GM19240 (cell line): ENCODE results near the gene FOXP4.

Experiments used
- DNase-seq: peaks from one replicate; pipeline ENCODE4 v3.0.0; 2011; ENCODE audit warnings: low spot score; ENCODE audit not compliant: insufficient read length

FOXP4 gene

DNA sequence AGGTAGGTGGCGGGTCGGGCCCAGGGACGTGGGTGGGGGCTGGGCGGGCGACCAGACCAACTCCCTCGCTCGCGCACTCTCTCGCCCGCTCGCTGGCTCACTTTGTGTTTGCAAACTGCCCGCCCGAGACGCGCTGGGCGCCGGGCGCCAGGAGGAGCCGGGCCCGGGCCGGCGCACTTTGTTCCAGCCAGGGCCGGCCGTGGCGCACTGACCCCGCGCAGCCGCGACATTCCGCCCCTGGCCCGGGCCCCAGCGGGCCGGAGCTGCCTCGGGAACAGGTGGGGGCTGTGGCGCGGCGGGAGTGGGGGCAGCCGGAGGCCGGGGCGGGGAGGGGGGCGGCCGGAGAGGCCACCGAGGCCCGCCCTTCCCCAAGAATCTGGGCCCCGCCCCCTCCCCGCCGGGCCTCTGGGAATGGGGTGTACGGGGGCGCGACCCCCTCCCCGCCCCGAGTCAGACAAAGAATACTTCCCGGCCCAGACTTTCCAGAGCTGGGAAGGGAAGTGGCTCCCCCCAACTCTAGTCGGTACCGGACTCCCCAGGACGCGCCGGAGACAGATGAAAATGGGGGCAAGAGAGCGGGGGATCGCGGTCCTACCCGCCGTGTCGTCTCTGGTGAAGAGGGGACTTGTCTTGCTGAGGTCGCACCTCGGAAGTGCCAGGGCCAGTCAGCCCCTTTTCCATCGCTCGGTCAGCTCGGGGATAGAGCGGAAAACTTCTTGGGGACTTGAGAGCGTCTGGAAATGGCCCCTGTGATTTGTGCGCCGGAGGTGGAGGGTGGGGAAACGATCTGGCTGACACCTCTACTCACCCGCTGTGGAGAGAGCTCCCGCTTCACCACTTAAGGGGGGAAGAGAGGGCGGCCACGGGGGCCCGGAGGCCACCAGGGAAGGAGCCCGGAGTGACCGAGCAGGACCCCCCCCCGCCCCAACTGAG, 951 bp downstream of the FOXP4 start:
- DNase-seq: no peak

DNA sequence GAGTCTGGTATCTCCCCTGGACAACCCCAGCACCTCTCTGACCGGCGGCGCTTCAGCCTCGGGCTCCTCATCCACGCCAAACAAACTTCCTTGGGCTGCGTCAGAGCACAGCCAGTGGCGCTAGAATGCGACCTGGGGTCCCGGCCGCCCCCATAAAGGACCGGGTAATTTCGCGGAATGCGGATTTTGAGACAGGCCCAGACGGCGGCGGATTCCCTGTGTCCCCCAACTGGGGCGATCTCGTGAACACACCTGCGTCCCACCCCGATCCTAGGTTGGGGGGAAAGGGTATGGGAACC, 1.6 kb downstream of the FOXP4 start:
- no peak for DNase-seq

DNA sequence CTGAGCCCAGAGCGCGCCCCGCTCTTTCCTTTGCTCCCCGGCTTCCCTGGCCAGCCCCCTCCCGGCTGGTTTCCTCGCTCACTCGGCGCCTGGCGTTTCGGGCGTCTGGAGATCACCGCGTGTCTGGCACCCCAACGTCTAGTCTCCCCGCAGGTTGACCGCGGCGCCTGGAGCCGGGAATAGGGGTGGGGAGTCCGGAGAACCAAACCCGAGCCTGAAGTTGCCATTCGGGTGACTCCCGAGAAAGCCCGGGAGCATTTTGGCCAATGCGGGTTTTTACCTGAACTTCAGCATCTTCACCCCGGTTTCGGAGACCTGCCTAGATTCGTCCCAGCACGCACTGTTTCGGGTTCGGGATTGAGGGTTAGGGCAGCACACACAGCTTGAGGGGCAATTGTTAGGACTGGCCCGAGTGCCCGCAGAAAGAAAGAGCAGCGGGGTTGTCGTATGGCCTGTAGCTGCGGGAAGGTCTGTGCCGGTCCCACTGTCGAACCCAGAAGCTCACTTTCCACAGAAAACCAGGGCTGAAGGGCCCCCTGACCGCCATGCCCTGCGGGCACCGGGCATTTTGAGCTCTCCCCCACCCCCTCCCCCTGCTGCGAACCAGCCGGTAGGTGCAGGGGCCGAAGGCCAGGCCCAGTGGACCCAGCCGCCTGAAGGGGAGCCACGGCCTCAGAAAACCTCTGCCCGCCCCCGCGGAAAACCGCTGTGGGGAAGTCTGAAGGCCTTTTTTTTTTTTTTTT, 2.1 kb downstream of the FOXP4 start:
- DNase-seq: no peak

DNA sequence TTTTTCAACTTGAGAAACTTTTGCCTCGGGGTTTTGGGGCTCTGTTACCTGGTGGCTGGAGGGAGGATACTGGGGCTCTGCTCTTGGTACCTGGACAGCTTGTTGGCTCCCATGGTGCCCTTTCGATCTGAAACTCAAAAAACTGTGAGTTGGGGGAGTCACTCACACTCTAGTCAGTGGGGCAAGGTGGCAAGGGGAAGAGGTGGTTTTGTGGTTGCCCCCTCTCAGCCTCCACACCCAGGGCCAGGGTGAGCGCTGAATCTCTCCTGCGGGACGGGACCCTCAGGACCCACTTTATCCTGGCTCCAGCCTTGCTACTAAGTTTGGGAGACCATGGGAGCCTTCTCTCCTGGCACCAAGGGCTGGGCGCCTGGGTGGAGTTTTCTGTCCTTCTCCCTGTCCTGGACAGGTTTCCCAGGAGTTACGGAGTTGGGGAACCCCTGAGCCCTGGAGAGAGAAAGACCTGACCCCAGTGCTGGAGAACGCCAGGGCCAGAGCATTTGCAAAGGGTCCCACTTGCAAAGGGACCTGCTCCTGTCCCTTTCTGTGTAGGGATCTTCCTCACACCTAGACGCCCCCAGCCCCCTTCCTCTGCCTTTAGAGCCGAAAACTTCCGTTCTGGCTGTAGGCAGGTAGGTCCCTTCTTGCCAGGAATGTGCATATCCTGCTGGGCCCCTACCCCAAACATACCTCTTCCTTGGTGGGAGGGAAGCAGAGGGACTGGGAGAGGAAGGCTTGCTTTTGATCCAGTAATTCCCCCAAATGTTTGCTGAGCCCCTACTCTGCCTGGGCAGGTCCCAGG, 2.9 kb downstream of the FOXP4 start:
- no peak for DNase-seq

DNA sequence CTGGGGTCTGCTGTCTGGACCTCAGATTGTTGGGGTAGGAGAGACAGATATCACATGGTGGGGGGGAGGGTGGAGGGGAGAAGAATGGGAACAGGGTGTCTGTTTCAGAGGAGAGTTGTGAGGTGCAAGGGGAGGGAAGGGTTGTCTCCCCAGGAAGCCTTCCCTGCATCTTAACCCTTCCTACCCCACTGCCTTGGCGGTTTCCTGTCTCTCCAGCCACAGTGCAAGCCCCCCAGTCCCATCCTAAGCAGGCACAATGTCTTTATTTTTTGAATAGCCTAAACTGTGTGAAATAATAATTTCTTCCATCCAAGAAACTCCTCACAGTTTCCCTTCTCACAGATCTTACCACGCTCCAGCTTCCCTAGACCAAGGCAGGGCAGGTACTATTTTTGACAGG, 3.5 kb downstream of the FOXP4 start:
- DNase-seq: no peak

DNA sequence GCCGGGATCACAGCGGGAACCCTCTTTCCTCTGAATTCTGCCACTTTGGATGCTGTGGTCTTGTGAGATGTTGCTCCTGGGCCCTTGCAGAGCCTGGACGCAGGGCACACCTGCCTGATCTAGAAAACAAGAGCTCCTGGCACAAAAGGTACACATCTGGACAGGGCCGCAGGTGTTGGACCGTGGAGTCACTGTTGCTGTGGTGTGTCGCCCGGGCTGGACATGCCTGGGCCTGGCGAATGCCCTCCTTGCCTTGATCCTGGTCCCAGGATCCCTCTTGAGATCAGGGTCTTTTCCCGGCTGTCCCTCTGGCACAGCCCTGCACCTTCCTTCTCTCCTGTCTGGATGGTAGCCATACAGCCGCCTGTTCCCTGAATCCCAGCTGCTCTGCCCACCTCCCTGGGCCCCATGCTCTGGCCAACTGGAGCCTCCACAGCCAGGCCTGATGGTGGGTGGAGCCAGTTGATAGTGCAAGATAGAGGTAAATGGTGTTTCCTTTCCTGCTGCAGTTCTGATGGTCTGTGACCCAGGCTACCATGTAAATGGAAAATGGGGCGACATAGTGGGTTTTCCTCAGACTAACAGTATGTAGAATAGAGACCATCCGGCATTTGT, 5.0 kb downstream of the FOXP4 start:
- no peak for DNase-seq

DNA sequence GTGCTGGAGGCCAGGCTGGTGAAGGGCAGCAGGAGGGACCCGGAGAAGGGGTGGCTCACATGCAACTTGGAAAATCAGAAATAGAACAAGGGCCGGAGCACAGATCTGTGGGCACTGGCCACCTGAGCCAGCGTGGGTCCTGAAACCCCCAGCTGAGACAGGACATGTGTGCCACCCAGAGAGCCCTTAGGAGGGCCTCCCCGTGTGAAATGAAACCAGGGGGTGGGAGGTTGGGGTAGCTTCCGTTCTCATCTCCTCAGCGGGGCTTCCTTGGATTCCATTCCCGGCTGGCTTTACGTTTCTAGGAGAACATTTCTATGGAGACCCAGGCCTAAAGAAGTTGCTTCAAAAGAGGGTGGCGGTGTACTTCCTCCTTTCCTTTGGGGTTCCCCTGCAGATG, 5.7 kb downstream of the FOXP4 start:
- no peak for DNase-seq

DNA sequence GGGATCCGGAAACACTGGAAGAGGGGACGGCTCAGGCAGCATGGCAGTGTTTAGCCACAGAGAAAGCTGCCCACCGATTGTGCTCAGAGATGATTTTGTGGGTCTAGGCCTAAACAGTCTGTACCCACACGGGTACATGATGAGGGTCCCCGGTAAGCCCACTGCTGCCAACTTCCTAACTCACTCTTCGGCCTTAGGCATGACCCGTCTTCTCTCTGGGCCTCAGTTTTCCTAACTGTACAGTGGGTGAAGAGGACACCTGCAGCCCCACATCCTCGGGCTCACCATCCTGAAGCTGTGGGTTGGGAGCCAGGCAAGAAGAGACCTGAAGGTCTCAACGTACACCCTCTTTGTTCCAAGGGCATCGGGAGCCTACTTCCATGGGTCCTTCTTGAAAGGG, 6.5 kb downstream of the FOXP4 start:
- DNase-seq: no peak

DNA sequence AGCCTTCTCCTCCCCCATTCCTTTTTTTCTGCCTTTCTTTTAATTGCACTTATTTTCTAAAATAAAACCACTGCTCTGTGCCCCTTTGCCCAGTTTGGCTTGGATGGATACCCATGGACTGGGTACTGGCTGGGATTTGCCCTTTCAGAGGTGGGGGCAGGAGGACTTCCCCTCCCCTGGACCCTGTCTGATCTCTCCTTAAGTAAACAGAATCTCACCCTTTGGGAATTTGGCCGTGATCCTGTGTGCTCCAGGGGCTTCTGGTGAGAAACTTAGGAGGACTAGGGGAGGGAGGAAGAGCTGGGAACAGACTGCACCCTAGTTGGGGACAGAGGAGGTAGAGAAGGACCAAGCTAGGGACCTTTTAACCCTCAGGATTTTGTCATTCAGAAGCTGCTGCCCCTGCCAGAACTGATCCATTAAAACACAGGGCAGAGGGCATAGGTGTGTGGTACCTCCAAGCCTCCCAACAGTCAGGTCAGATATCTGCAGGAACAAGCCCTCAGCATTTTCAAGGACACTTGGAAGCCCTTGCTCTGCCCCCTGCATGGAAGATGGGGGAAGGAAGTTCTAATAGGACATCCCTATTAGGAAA, 7.3 kb downstream of the FOXP4 start:
- no peak for DNase-seq

DNA sequence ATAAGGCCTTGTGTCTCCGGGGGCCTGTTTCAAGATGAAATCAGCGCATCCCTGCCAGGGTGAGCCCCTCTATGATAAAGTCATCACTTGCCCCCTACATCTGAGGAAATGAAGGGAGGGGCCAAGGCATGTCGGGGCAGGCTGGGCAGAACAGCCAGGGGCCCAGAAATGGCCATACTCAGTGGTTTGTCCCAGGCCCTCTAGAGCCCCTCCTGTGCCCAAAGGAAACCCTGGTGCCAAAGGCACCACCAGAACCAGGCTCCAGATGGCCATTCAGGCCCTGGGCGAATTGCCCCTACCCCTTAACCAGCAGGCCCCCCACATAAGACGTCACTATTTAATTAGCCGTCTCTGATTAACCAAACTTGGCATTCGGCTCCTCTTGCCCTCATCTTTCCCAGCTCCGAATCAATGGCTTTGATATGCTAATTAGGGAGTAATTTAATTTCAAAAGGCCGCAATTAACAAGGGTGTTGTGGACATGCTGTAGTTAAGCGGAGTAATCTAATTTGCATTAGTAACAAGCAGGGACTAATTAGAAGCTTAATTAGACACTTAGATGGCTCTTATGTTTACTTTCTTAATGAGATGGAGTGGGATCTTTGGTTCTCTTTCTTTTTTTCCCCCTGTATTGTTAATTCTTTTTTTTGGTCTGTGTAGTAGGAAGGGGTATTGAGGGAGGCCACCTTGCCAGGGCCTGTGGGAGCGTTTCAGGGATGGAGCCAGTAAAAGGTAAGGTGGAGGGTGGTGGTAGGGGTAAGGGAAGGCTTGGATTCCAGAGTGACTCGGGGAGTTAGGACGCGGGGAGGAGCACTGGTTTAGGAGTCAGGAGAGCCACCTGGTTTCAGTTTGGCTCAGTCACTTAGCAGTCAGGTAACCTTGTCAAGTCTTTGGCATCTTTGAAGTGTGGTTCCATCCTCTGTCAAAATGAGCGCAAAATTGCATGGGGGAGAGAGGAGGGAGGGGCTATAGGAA, 9.4 kb downstream of the FOXP4 start:
- DNase-seq: no peak

DNA sequence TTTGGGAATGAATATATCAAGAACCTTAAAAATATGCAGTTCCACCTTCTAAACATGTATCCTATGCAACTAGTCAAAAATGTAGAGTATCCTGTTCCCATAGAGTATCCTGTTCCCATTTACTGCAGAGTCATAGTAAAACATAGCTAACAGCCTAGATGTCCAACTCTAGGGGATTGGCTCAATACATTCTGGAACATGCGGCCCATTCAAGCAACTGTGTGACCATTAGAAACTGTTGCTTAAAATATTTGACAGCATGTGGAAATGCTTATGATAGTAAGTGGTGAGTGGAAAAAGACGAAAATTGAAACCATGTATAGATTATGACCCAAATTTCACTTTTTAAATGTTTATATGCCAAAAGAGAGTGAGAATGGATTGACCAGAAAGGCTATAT, 11.2 kb downstream of the FOXP4 start:
- DNase-seq: no peak

DNA sequence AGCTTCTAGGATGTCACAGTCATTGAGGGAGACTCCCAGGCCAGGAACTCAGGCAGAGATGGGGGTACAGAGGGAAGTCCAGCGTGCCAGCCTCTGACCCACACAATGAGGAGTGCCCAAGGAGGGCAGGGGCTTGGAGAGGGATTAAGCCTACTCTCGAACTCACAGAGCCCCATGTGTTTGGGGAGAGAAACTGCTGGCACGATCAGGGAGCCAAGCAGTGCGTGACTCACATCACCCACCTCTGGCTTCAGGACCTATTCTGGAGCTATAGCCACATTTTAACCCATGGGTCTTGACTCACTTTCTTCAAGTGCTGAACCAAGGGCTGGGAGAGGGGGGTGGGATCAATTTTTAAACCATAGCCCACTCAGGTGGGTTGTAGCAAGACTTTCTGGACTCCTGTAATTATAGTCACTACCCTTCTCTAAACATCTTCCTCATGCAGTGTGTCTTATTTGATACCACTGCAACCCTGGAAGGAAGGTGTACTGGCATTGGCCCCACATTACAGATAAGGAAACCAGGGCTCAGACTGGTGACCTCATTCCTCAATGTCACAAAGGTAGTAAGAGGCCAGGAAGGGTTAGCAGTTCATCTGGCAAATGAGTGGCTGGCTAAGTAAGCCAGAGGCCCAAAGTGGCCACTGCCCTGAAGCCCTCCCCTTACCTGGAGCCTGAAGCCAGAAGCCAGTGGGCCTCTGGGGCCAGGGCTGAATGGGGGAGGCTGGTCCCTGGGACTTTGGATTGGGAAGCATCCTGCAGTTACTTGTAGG, 12.0 kb downstream of the FOXP4 start:
- DNase-seq: no peak

DNA sequence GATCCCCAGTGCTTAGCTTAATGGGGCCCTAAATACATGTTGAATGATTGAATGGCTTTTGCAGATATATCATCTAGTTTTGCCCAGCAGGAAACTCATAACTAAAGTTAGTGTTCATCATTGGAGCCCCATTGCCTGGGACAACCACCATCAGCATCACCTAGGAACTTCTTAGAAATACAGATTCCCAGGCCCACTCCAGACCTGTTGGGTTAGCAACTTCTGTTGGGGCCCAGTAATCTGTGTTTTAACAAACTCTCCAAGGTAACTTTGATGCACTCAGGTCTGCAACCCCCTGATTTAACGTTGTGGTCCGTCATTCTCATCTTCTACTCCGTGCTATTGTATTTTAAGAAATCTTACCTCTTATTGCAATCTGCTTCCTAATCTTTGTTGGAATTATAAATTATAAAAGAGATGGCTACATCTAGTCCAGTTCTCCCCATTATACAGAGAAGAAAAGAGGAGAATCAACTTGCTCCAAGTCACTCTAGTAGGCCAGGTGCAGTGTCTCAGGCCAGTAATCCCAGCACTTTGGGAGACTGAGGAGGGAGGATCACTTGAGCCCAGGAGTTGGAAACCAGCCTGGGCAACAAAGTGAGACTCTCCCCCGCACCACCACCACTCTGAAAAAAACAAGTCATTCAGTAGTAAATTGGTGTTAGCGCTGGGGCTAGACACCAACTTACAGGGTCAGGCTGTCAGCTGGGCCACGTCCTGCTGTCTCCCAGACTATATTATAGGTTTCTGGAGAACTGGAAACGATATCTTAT, 13.7 kb downstream of the FOXP4 start:
- DNase-seq: no peak

DNA sequence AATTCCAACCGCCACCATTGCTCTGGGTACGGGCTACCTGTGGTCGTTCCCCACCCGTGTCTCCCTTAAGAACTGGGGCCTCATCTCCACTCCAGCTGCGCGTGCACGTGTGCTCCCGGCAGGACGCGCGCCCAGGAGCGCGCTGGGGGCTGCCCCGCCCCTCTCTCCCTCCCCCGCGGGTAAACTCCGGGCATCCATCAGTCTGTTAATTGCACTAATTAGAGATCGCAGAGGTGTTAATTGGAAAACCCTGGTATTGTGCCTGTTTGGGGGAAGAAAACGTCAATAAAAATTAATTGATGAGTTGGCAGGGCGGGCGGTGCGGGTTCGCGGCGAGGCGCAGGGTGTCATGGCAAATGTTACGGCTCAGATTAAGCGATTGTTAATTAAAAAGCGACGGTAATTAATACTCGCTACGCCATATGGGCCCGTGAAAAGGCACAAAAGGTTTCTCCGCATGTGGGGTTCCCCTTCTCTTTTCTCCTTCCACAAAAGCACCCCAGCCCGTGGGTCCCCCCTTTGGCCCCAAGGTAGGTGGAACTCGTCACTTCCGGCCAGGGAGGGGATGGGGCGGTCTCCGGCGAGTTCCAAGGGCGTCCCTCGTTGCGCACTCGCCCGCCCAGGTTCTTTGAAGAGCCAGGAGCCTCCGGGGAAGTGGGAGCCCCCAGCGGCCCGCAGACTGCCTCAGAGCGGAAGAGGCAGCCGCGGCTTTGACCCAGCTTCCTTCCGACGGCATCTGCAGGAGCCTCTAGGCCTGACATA, 14.4 kb downstream of the FOXP4 start:
- peak; percentile 84 for DNase-seq

DNA sequence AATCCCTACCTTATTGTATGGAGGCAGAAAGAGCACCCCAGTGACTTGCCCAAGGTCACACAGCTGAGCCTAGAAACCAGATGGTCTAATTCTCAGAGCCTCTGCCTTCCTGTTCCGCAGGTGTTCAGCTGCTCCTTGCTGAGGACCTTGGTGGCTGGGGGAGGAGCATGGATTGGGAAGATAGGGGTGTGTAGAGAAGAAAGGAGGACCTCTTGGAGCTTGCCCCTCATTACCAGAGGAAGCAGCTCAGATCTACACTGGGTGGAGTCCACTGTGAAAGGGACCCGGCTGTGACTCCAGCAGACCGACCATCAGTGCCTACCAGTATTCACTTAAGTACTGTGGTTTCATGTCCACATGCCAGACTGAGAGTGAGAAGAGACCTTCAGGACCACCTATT, 15.2 kb downstream of the FOXP4 start:
- no peak for DNase-seq

DNA sequence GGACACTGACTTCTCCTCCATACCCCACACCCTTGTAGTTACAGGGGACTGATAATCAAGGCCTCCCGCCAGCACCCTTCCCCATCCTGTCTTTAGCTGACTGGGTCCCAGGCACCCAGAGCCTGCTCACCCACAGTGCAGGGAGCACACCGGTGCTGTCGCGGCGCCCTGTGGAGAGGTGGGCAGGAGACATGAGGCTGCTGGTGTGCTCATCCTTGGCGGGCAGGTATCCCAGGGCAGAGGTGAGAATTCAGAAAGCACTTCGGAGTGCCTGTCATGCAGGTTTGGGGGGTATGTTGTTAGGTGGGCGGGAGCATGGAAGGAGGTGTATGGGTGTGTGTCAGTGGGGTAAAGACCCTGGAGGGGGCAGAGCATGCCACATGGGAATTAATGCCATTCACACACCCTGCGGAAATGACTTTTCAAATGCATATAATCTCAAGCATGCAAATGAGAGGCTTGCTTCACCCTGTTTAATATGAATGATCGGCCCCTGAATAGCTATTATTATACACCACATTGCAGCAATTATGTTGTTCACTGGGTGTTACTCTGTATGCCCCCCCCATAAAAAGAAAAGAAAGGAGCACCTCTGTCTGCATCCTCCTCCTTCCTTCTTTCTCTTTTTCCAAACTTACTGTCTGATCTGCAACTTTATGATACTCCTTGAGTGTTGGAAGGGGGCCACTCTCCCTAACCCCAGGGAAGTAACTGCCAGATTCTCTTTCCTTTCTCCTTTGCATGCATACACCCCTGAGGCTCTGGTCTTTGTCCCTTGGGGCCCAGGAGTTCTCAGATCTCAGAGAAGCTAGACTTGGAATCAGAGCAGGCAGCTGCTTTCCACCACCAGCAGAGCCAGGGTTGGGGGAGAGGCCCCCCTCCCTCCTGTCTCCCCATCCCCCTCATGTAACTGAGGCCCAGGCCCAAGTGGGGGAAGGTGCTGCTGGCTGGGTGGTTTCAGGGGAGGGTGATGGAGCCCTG, 16.0 kb downstream of the FOXP4 start:
- DNase-seq: no peak
